Esophagus (tissue), 2 donors: ENCODE measurements around the gene ATAT1. TPM values are rescaled to one million over a fixed set of nuclear protein-coding genes. Genes with fewer than 3 reads are reported as not detected.

Experiments
- H3K27ac ChIP-seq, 2 donors: one replicate each; pipeline ENCODE4 v1.5.1; 2013; ENCODE audit warnings: low read depth in 2 of 2, mild to moderate bottlenecking in 2 of 2, inconsistent platforms in 1 of 2, low read length in 1 of 2, moderate library complexity in 1 of 2
- H3K27me3 ChIP-seq, 2 donors: one replicate each; pipeline ENCODE4 v1.6.1; 2013; ENCODE audit warnings: low read length in 2 of 2, control low read depth in 1 of 2, mild to moderate bottlenecking in 1 of 2; ENCODE audit not compliant: insufficient read depth in 2 of 2, control insufficient read depth in 1 of 2
- H3K36me3 ChIP-seq, 2 donors: one replicate each; pipeline ENCODE4 v1.6.1; 2013; ENCODE audit warnings: low read length in 1 of 2; ENCODE audit not compliant: control insufficient read depth in 2 of 2, insufficient read depth in 2 of 2
- H3K4me1 ChIP-seq, 2 donors: one replicate each; pipeline ENCODE4 v1.6.1; 2013; ENCODE audit warnings: low read length in 1 of 2; ENCODE audit not compliant: control insufficient read depth in 2 of 2, insufficient read depth in 2 of 2
- H3K4me3 ChIP-seq, 2 donors: one replicate each; pipeline ENCODE4 v1.5.1; 2013; ENCODE audit warnings: low read length in 2 of 2, mild to moderate bottlenecking in 2 of 2, low read depth in 1 of 2, moderate library complexity in 1 of 2
- H3K9me3 ChIP-seq, 2 donors: one replicate each; pipeline ENCODE4 v1.6.1; 2013; ENCODE audit warnings: mild to moderate bottlenecking in 2 of 2, low read depth in 1 of 2, low read length in 1 of 2, moderate library complexity in 1 of 2; ENCODE audit not compliant: control insufficient read depth in 2 of 2, insufficient read depth in 1 of 2
- WGBS, 2 donors: extraction: QIAGEN DNeasy Blood & Tissue Kit; methylation state at CpG; one replicate each; pipeline ENCODE4 v1.1.7; 2013; 5-methylcytosine and 5-hydroxymethylcytosine counted together
- polyA plus RNA-seq, 2 donors: library from polyadenylated mRNA; stranded (reverse); fragments of 200-250 nt; gene quantifications; one replicate each; pipeline ENCODE4 v1.2.3, GENCODE V29; 2013
- donor health status: healthy with polysubstance abuse.
- donor health status: Bipolar disorder and iron deficiency.

ATAT1 gene
- polyA plus RNA-seq, 2 donors: 5.0 to 6.8 TPM

- Histone ChIP-seq H3K9me3 (no peaks in the 10 kb centered on the region), H3K27ac (peak overlapping the region; percentile 99), H3K4me3 (peak overlapping the region; percentile 77 to 79), H3K27me3 (no peaks in the 10 kb centered on the region), H3K4me1 (peaks cover 2 to 14% of the 10 kb centered on the region in 2 donors), H3K36me3 (no peaks in the 10 kb centered on the region)
- 9 to 11% methylated on average over 22 of the region's 22 CpGs for WGBS, 2 donors
These were observed 61.2 kb downstream of the ATAT1 start for GRCh38 chr6:30687659-30688431.

- Histone ChIP-seq H3K36me3 (no peaks in the 10 kb centered on the region), H3K27me3 (no peaks in the 10 kb centered on the region), H3K27ac (peak overlapping the region; percentile 99), H3K4me3 (no peak overlapping the region), H3K4me1 (peaks cover 2 to 14% of the 10 kb centered on the region in 2 donors), H3K9me3 (no peaks in the 10 kb centered on the region)
- WGBS, 2 donors: 70 to 74% methylated on average over 9 of the region's 9 CpGs
These were observed 61.9 kb downstream of the ATAT1 start for GRCh38 chr6:30688569-30688968.

- peaks cover 2 to 14% of the 10 kb centered on the region in 2 donors for H3K4me1 ChIP-seq
These were observed 62.6 kb downstream of the ATAT1 start for GRCh38 chr6:30689022-30689865.

GRCh38 chr6:30689985-30690384 lies 63.3 kb downstream of the ATAT1 start:
- no peaks in the 10 kb centered on the region for H3K9me3 ChIP-seq
- H3K4me1 ChIP-seq: peaks cover 2 to 11% of the 10 kb centered on the region in 2 donors
- H3K36me3 ChIP-seq: no peaks in the 10 kb centered on the region
- H3K27me3 ChIP-seq: no peaks in the 10 kb centered on the region
- H3K27ac ChIP-seq: peak overlapping the region; percentile 95 to 96
- H3K4me3 ChIP-seq: peak overlapping the region; percentile 75 to 85
- WGBS, 2 donors: 11 to 26% methylated on average over 4 of the region's 4 CpGs

More at GRCh38 chr6:30689022-30689865, 62.6 kb downstream of the ATAT1 start:
- WGBS, 2 donors: 78 to 82% methylated on average over 11 of the region's 11 CpGs
- H3K36me3 ChIP-seq: no peaks in the 10 kb centered on the region
- no peak overlapping the region for H3K4me3 ChIP-seq
- no peaks in the 10 kb centered on the region for H3K9me3 ChIP-seq
- H3K27ac ChIP-seq: peak overlapping the region; percentile 95 to 99
- H3K27me3 ChIP-seq: no peaks in the 10 kb centered on the region

GRCh38 chr6:30690403-30691207 lies 63.9 kb downstream of the ATAT1 start, which contains the start of gene NRM:
Gene NRM, minus strand, starts transcription at chr6:30690984. Its CDS starts 10 bp downstream, at chr6:30690974.
- H3K4me1 ChIP-seq: peaks cover 2 to 11% of the 10 kb centered on the region in 2 donors
- H3K27ac ChIP-seq: peak within 1 kb of the TSS; percentile 95 to 96
- 1% methylated on average over 36 to 40 of the region's 40 CpGs for WGBS, 2 donors
- no peaks in the 10 kb centered on the region for H3K27me3 ChIP-seq
- H3K36me3 ChIP-seq: no peaks in the 10 kb centered on the region
- peak within 1 kb of the TSS; percentile 75 to 85 for H3K4me3 ChIP-seq
- no peaks in the 10 kb centered on the region for H3K9me3 ChIP-seq

GRCh38 chr6:30691208-30691847 lies 64.7 kb downstream of the ATAT1 start:
- H3K36me3 ChIP-seq: no peaks in the 10 kb centered on the region
- H3K4me1 ChIP-seq: peaks cover 2 to 11% of the 10 kb centered on the region in 2 donors
- H3K27me3 ChIP-seq: no peaks in the 10 kb centered on the region
- H3K4me3 ChIP-seq: peak overlapping the region in 1 of 2 donors; percentile 75
- H3K27ac ChIP-seq: peak overlapping the region; percentile 63 to 96
- 16 to 18% methylated on average over 8 of the region's 8 CpGs for WGBS, 2 donors
- no peaks in the 10 kb centered on the region for H3K9me3 ChIP-seq

Other genes with a start within 250 kb of the ATAT1 start
- gene HLA-E, start 137.4 kb upstream of the ATAT1 start, polyA plus RNA-seq: 100 to 1,000 TPM; 162 to 196 TPM
- 10 to 100 TPM; 27.9 to 29.0 TPM for gene GNL1, start 70.4 kb upstream of the ATAT1 start, polyA plus RNA-seq
- 1 to 10 TPM; 3.7 to 4.8 TPM for gene PRR3, start 69.6 kb upstream of the ATAT1 start, polyA plus RNA-seq
- gene ABCF1, start 55.4 kb upstream of the ATAT1 start, polyA plus RNA-seq: 10 to 100 TPM; 17.7 to 23.8 TPM
- 10 to 100 TPM; 13.5 to 23.5 TPM for gene PPP1R10, start 9.6 kb upstream of the ATAT1 start, polyA plus RNA-seq
- gene MRPS18B, start 9.0 kb upstream of the ATAT1 start, polyA plus RNA-seq: 10 to 100 TPM; 20.1 to 50.7 TPM
- gene C6orf136, start 20.3 kb downstream of the ATAT1 start, polyA plus RNA-seq: 10 to 100 TPM; 15.3 to 24.3 TPM
- 10 to 100 TPM; 19.8 to 27.5 TPM for gene DHX16, start 46.1 kb downstream of the ATAT1 start, polyA plus RNA-seq
- gene PPP1R18, start 59.8 kb downstream of the ATAT1 start, polyA plus RNA-seq: 10 to 100 TPM; 22.1 to 22.4 TPM
- 10 to 100 TPM; 14.2 to 15.4 TPM for gene NRM, start 64.1 kb downstream of the ATAT1 start, polyA plus RNA-seq
- gene MDC1, start 90.4 kb downstream of the ATAT1 start, polyA plus RNA-seq: 1 to 10 TPM; 5.9 to 8.1 TPM
- 100 to 1,000 TPM; 142 to 313 TPM for gene TUBB, start 93.5 kb downstream of the ATAT1 start, polyA plus RNA-seq
- gene FLOT1, start 115.8 kb downstream of the ATAT1 start, polyA plus RNA-seq: 10 to 100 TPM; 80.9 to 87.0 TPM
- gene IER3, start 117.7 kb downstream of the ATAT1 start, polyA plus RNA-seq: 100 to 1,000 TPM; 178 to 187 TPM